Panc1 (cell line): Measurements from ENCODE around the gene QRFP. TPM values are rescaled to one million over a fixed set of nuclear protein-coding genes. Genes with fewer than 3 reads are reported as not detected.

Experiments used
- ATAC-seq: fragments of 200-7000 bp; cut with Tn5 transposase; 2 replicates; pipeline ENCODE4 v1.9.1; 2020; ENCODE audit warnings: mild to moderate bottlenecking, moderate library complexity
- BruUV-seq: library from RNA; stranded (reverse); fragments of 400-500 nt; replicated peaks from 2 replicates; lab custom pipeline; 2021; lab: Mats Ljungman, UMichigan
- CTCF ChIA-PET: fragments of 300-600 bp; sonication (Branson Sonifier 250); formaldehyde crosslinking; loops from one replicate; lab custom pipeline; 2022; ENCODE audit warnings: antibody characterized with exemption; lab: Charles Lee
- POLR2A ChIA-PET: fragments of 300-600 bp; sonication (Branson Sonifier 250); formaldehyde crosslinking; loops from one replicate; lab custom pipeline; 2022; ENCODE audit warnings: antibody characterized with exemption; lab: Charles Lee
- DNase-seq: peaks from one replicate; pipeline ENCODE4 v3.0.0-alpha.2; 2010; ENCODE audit warnings: low read depth, low spot score
- H3K27ac ChIP-seq: 2 replicates; pipeline ENCODE4 v1.5.1; 2011; ENCODE audit warnings: mild to moderate bottlenecking, low read length, inconsistent platforms
- H3K27me3 ChIP-seq: fragments of 200-500 bp; sonication (Bioruptor generic); 2 replicates; pipeline ENCODE4 v1.6.0; 2014; ENCODE audit warnings: low read length, inconsistent platforms; ENCODE audit not compliant: control insufficient read depth, insufficient read depth
- H3K36me3 ChIP-seq: fragments of 200-500 bp; sonication (Bioruptor generic); 2 replicates; pipeline ENCODE4 v1.5.1; 2014; ENCODE audit warnings: inconsistent platforms, mild to moderate bottlenecking, low read length, moderate library complexity; ENCODE audit not compliant: control insufficient read depth, insufficient read depth
- H3K4me1 ChIP-seq: 2 replicates; pipeline ENCODE4 v1.5.1; 2011; ENCODE audit warnings: inconsistent platforms, mild to moderate bottlenecking, low read length, moderate library complexity; ENCODE audit not compliant: control insufficient read depth, insufficient read depth
- H3K4me3 ChIP-seq, 2 experiments: 2 replicates each; pipeline ENCODE4 v1.5.1; 2011 to 2012; ENCODE audit warnings: low read depth in 2 of 2, low read length in 2 of 2, mild to moderate bottlenecking in 2 of 2, inconsistent platforms in 1 of 2, moderate library complexity in 1 of 2
- H3K9me3 ChIP-seq: fragments of 200-500 bp; sonication (Bioruptor generic); 2 replicates; pipeline ENCODE4 v1.5.1; 2014; ENCODE audit warnings: low read depth, mild to moderate bottlenecking, inconsistent platforms, low read length, moderate library complexity; ENCODE audit not compliant: control insufficient read depth, insufficient read depth
- CTCF ChIP-seq: fragments of 450-650 bp; IDR thresholded peaks from 2 replicates; pipeline ENCODE4 v1.5.1; 2017; ENCODE audit warnings: mild to moderate bottlenecking
- POLR2AphosphoS5 ChIP-seq: IDR thresholded peaks from 2 replicates; pipeline ENCODE4 v1.6.1; 2012; ENCODE audit warnings: mild to moderate bottlenecking, low read depth, low read length, moderate library complexity
- REST ChIP-seq, 2 experiments: IDR thresholded peaks; 2 replicates each; pipeline ENCODE4 v1.6.1; 2011 to 2012; ENCODE audit warnings: low read depth in 2 of 2, control low read depth in 1 of 2, low read length in 1 of 2, mild to moderate bottlenecking in 1 of 2, moderate library complexity in 1 of 2; ENCODE audit not compliant: insufficient read depth in 1 of 2
- SIN3A ChIP-seq: IDR thresholded peaks from 2 replicates; pipeline ENCODE4 v1.6.1; 2012; ENCODE audit warnings: low read depth, mild to moderate bottlenecking, low read length, moderate library complexity, borderline replicate concordance; ENCODE audit not compliant: insufficient read depth
- TCF7L2 ChIP-seq: IDR thresholded peaks from 2 replicates; pipeline ENCODE4 v1.6.1; 2011; ENCODE audit warnings: mild to moderate bottlenecking, low read depth, low read length, inconsistent platforms
- in situ Hi-C: cut with HindIII; loops from 2 replicates; pipeline ENCODE4 v1.10.0; 2016; ENCODE audit warnings: low sequenced_read_pairs, low pct_unique_long_range_greater_than_20kb
- intact Hi-C: fragments of 100-400 bp; cut with micrococcal nuclease; formaldehyde crosslinking; loops from one replicate; pipeline ENCODE4 v1.10.0; 2022; ENCODE audit not compliant: unreplicated experiment
- total RNA-seq: library from RNA; stranded (reverse); gene quantifications from one replicate; pipeline ENCODE4 v1.2.1, GENCODE V29; 2021; ENCODE audit not compliant: unreplicated experiment

Gene QRFP
- total RNA-seq, 1 experiment from 2014 or later: not detected

GRCh38 chr9:130944510-130945058 is 48.0 kb upstream of the QRFP start:
- TF ChIP-seq REST (IDR thresholded peaks at IDR 0.05; ENCODE audit: insufficient read depth in 1 of 2, low read depth in 2 of 2, low read length in 1 of 2) (peak in 1 of 2 experiments; percentile 65; a peak in 2 of 4 replicates), SIN3A (no peak), POLR2AphosphoS5 (no peak), TCF7L2 (no peak), CTCF (no peak)
- H3K27me3 ChIP-seq: no peaks in the 10 kb centered on the region
- no peaks in the 10 kb centered on the region for H3K9me3 ChIP-seq
- ChIA-PET CTCF (no interaction called here), POLR2A (no interaction called here)
- ATAC-seq (no peak), DNase-seq (no peak)
- in situ Hi-C loops: no loop called here
- no peak overlapping the region for H3K27ac ChIP-seq
- H3K4me3 ChIP-seq: no peak overlapping the region
- no peaks in the 10 kb centered on the region; the same call in 1 of the 2 replicates for H3K4me1 ChIP-seq
- no peaks in the 10 kb centered on the region for H3K36me3 ChIP-seq
- intact Hi-C loops: loop anchor here (10.0 kb wide), 1 partner anchor 50 kb away; the partner anchor contains the start of gene QRFP
- no TSS peak for BruUV-seq

GRCh38 chr9:130943777-130944176 is 47.2 kb upstream of the QRFP start:
- no peak overlapping the region for H3K27ac ChIP-seq
- no peaks in the 10 kb centered on the region for H3K9me3 ChIP-seq
- H3K27me3 ChIP-seq: no peaks in the 10 kb centered on the region
- intact Hi-C loops (loop anchor here (10.0 kb wide), 1 partner anchor 49 kb away; the partner anchor contains the start of gene QRFP), in situ Hi-C loops (no loop called here)
- H3K4me3 ChIP-seq: no peak overlapping the region
- ChIA-PET POLR2A (interaction anchor here (0.6 kb wide), 1 partner anchor 12 kb away, joined by 3 read pairs; no protein-coding TSS in a partner anchor), CTCF (no interaction called here)
- no peaks in the 10 kb centered on the region for H3K36me3 ChIP-seq
- no peak for TF ChIP-seq POLR2AphosphoS5
- no peak for TF ChIP-seq SIN3A
- no TSS peak for BruUV-seq
- no peaks in the 10 kb centered on the region; the same call in 1 of the 2 replicates for H3K4me1 ChIP-seq
- no peak for DNase-seq
- no peak for ATAC-seq

GRCh38 chr9:130943221-130943620 is 46.6 kb upstream of the QRFP start:
- no TSS peak for BruUV-seq
- no peak overlapping the region for H3K27ac ChIP-seq
- POLR2A ChIA-PET: interaction anchor here (0.6 to 0.7 kb wide), 2 partner anchors 59 to 89 kb away, joined by 3 to 4 read pairs; no protein-coding TSS in a partner anchor
- DNase-seq (no peak), ATAC-seq (no peak)
- no peaks in the 10 kb centered on the region for H3K27me3 ChIP-seq
- H3K4me3 ChIP-seq: no peak overlapping the region
- intact Hi-C loops (loop anchor here (10.0 kb wide), 1 partner anchor 48 kb away; the partner anchor contains the start of gene QRFP), in situ Hi-C loops (no loop called here)
- CTCF ChIA-PET: no interaction called here
- H3K36me3 ChIP-seq: no peaks in the 10 kb centered on the region
- H3K4me1 ChIP-seq: no peaks in the 10 kb centered on the region; the same call in 1 of the 2 replicates
- H3K9me3 ChIP-seq: no peaks in the 10 kb centered on the region
- TF ChIP-seq REST (IDR thresholded peaks at IDR 0.05; ENCODE audit: insufficient read depth in 1 of 2, low read depth in 2 of 2, low read length in 1 of 2): no peak
- TF ChIP-seq SIN3A: no peak
- TF ChIP-seq TCF7L2: no peak
- no peak for TF ChIP-seq CTCF
- TF ChIP-seq POLR2AphosphoS5: no peak
